HEK293 (cell line): ENCODE data around the gene DGKD.

Experiments
- REST ChIP-seq: fragments of 450-650 bp; formaldehyde crosslinking; IDR thresholded peaks from 2 replicates; pipeline ENCODE4 v1.5.1; 2016; ENCODE audit warnings: missing biosample characterization, missing genetic modification characterization
- ZNF175 ChIP-seq: fragments of 450-650 bp; formaldehyde crosslinking; IDR thresholded peaks from 2 replicates; pipeline ENCODE4 v1.5.1; 2016; ENCODE audit warnings: missing biosample characterization, missing genetic modification characterization
- ZNF394 ChIP-seq: fragments of 450-650 bp; formaldehyde crosslinking; IDR thresholded peaks from 2 replicates; pipeline ENCODE4 v1.5.1; 2016; ENCODE audit warnings: missing biosample characterization, missing genetic modification characterization, mild to moderate bottlenecking, moderate library complexity, borderline replicate concordance
- ZNF398 ChIP-seq: fragments of 450-650 bp; formaldehyde crosslinking; IDR thresholded peaks from 2 replicates; pipeline ENCODE4 v1.5.1; 2017; ENCODE audit warnings: missing biosample characterization, missing genetic modification characterization
- ZNF629 ChIP-seq: fragments of 450-650 bp; formaldehyde crosslinking; IDR thresholded peaks from 2 replicates; pipeline ENCODE4 v1.5.1; 2017; ENCODE audit warnings: missing biosample characterization, missing genetic modification characterization
- ZSCAN16 ChIP-seq: fragments of 450-650 bp; formaldehyde crosslinking; IDR thresholded peaks from 2 replicates; pipeline ENCODE4 v1.5.1; 2016; ENCODE audit warnings: missing biosample characterization, missing genetic modification characterization
- TF ChIP-seq, protein P1 (sequence below): fragments of 450-650 bp; IDR thresholded peaks from 2 replicates; pipeline ENCODE4 v1.5.1; 2018; ENCODE audit warnings: missing biosample characterization, missing genetic modification characterization
- TF ChIP-seq, protein P2 (sequence below): IDR thresholded peaks from 2 replicates; pipeline ENCODE4 v1.6.1; 2011; ENCODE audit warnings: mild to moderate bottlenecking, low read depth, low read length, borderline replicate concordance

DNA sequence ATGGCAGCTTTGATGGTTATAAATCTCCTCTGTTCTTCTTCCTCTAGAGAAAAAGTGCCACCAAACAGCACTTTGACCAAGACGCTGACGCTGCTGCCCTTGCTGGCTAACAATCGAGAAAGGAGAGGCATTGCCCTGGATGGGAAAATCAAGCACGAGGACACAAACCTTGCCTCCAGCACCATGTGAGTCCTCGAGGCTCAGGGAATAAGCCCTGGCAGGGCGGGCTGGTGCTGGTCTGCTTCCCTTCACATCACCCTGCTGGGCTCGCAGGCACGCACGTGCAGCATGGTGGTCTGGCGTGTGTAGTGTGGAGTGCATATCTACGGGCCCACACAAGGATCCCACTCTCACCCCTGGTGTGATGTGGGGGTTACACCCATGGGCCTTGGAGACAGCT is 19.4 kb upstream of the DGKD start:
- no peak for TF ChIP-seq ZNF394 (tag by site-specific recombination)
- TF ChIP-seq, protein P1, sequence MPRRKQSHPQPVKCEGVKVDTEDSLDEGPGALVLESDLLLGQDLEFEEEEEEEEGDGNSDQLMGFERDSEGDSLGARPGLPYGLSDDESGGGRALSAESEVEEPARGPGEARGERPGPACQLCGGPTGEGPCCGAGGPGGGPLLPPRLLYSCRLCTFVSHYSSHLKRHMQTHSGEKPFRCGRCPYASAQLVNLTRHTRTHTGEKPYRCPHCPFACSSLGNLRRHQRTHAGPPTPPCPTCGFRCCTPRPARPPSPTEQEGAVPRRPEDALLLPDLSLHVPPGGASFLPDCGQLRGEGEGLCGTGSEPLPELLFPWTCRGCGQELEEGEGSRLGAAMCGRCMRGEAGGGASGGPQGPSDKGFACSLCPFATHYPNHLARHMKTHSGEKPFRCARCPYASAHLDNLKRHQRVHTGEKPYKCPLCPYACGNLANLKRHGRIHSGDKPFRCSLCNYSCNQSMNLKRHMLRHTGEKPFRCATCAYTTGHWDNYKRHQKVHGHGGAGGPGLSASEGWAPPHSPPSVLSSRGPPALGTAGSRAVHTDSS (tag by site-specific recombination), result no peak
- no peak for TF ChIP-seq REST
- no peak for TF ChIP-seq ZNF398
- no peak for TF ChIP-seq ZNF629 (tag by site-specific recombination)
- no peak for TF ChIP-seq ZNF175
- TF ChIP-seq ZSCAN16, result no peak
- TF ChIP-seq, protein P2, sequence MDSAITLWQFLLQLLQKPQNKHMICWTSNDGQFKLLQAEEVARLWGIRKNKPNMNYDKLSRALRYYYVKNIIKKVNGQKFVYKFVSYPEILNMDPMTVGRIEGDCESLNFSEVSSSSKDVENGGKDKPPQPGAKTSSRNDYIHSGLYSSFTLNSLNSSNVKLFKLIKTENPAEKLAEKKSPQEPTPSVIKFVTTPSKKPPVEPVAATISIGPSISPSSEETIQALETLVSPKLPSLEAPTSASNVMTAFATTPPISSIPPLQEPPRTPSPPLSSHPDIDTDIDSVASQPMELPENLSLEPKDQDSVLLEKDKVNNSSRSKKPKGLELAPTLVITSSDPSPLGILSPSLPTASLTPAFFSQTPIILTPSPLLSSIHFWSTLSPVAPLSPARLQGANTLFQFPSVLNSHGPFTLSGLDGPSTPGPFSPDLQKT, result no peak
